ENCODE data around the gene AFF3.

GRCh38 chr2:100182494-100183361 is 40.3 kb upstream of the AFF3 start:
- TF ChIP-seq NFIC (IDR thresholded peaks at IDR 0.05), result no peak
- no peak for TF ChIP-seq CREB1 (IDR thresholded peaks at IDR 0.05; ENCODE audit: low read depth)
- no peak for TF ChIP-seq YY1 (IDR thresholded peaks at IDR 0.05; ENCODE audit: low read depth)
- no peak for TF ChIP-seq RAD21 (IDR thresholded peaks at IDR 0.05; ENCODE audit: low read depth)

All from Ishikawa (cell line).